ENCODE results near the gene MORN1. TPM values are rescaled to one million over a fixed set of nuclear protein-coding genes. Genes with fewer than 3 reads are reported as not detected.

Gene MORN1
- total and polyA plus RNA-seq, 9 of the 15 experiments (the other 6 are each of a cell fraction or from before 2014, with no cell fraction given) = 0.24 to 9.3 (median 4.2) TPM

- TF ChIP-seq KDM4B (IDR thresholded peaks at IDR 0.05; ENCODE audit: borderline replicate concordance in 2 of 2, low read depth in 1 of 2) = no peak
- TF ChIP-seq XRCC3 (IDR thresholded peaks at IDR 0.05) = no peak
- TF ChIP-seq ZNF76 (CRISPR knock-in tag; IDR thresholded peaks at IDR 0.05; ENCODE audit: borderline replicate concordance) = no peak
- TF ChIP-seq PHB2 (IDR thresholded peaks at IDR 0.05; ENCODE audit: low read depth) = no peak
- TF ChIP-seq MAFG (tag; conservative IDR thresholded peaks at IDR 0.05) = no peak
- TF ChIP-seq HNRNPL (IDR thresholded peaks at IDR 0.05; ENCODE audit: low read depth, low read length) = no peak
- TF ChIP-seq, protein P1, sequence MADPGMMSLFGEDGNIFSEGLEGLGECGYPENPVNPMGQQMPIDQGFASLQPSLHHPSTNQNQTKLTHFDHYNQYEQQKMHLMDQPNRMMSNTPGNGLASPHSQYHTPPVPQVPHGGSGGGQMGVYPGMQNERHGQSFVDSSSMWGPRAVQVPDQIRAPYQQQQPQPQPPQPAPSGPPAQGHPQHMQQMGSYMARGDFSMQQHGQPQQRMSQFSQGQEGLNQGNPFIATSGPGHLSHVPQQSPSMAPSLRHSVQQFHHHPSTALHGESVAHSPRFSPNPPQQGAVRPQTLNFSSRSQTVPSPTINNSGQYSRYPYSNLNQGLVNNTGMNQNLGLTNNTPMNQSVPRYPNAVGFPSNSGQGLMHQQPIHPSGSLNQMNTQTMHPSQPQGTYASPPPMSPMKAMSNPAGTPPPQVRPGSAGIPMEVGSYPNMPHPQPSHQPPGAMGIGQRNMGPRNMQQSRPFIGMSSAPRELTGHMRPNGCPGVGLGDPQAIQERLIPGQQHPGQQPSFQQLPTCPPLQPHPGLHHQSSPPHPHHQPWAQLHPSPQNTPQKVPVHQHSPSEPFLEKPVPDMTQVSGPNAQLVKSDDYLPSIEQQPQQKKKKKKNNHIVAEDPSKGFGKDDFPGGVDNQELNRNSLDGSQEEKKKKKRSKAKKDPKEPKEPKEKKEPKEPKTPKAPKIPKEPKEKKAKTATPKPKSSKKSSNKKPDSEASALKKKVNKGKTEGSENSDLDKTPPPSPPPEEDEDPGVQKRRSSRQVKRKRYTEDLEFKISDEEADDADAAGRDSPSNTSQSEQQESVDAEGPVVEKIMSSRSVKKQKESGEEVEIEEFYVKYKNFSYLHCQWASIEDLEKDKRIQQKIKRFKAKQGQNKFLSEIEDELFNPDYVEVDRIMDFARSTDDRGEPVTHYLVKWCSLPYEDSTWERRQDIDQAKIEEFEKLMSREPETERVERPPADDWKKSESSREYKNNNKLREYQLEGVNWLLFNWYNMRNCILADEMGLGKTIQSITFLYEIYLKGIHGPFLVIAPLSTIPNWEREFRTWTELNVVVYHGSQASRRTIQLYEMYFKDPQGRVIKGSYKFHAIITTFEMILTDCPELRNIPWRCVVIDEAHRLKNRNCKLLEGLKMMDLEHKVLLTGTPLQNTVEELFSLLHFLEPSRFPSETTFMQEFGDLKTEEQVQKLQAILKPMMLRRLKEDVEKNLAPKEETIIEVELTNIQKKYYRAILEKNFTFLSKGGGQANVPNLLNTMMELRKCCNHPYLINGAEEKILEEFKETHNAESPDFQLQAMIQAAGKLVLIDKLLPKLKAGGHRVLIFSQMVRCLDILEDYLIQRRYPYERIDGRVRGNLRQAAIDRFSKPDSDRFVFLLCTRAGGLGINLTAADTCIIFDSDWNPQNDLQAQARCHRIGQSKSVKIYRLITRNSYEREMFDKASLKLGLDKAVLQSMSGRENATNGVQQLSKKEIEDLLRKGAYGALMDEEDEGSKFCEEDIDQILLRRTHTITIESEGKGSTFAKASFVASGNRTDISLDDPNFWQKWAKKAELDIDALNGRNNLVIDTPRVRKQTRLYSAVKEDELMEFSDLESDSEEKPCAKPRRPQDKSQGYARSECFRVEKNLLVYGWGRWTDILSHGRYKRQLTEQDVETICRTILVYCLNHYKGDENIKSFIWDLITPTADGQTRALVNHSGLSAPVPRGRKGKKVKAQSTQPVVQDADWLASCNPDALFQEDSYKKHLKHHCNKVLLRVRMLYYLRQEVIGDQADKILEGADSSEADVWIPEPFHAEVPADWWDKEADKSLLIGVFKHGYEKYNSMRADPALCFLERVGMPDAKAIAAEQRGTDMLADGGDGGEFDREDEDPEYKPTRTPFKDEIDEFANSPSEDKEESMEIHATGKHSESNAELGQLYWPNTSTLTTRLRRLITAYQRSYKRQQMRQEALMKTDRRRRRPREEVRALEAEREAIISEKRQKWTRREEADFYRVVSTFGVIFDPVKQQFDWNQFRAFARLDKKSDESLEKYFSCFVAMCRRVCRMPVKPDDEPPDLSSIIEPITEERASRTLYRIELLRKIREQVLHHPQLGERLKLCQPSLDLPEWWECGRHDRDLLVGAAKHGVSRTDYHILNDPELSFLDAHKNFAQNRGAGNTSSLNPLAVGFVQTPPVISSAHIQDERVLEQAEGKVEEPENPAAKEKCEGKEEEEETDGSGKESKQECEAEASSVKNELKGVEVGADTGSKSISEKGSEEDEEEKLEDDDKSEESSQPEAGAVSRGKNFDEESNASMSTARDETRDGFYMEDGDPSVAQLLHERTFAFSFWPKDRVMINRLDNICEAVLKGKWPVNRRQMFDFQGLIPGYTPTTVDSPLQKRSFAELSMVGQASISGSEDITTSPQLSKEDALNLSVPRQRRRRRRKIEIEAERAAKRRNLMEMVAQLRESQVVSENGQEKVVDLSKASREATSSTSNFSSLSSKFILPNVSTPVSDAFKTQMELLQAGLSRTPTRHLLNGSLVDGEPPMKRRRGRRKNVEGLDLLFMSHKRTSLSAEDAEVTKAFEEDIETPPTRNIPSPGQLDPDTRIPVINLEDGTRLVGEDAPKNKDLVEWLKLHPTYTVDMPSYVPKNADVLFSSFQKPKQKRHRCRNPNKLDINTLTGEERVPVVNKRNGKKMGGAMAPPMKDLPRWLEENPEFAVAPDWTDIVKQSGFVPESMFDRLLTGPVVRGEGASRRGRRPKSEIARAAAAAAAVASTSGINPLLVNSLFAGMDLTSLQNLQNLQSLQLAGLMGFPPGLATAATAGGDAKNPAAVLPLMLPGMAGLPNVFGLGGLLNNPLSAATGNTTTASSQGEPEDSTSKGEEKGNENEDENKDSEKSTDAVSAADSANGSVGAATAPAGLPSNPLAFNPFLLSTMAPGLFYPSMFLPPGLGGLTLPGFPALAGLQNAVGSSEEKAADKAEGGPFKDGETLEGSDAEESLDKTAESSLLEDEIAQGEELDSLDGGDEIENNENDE (IDR thresholded peaks at IDR 0.05; ENCODE audit: low read depth, low read length) = no peak
- 0 out of 2 replicates have a peak, but pooled peaks have one; percentile 35 for TF ChIP-seq MBD2 (IDR thresholded peaks at IDR 0.05; ENCODE audit: borderline replicate concordance, low read depth)
- no peak; the same call in 1 of the 2 replicates for TF ChIP-seq ETV5 (CRISPR knock-in tag; IDR thresholded peaks at IDR 0.05; ENCODE audit: low read depth)
- TF ChIP-seq TCFL5 (CRISPR knock-in tag; conservative IDR thresholded peaks at IDR 0.05) = no peak
- no peak for TF ChIP-seq SAFB2 (IDR thresholded peaks at IDR 0.05; ENCODE audit: borderline replicate concordance, low read depth, low read length, severe bottlenecking)
- TF ChIP-seq MYBL2 (IDR thresholded peaks at IDR 0.05; ENCODE audit: low read depth) = no peak
- TF ChIP-seq MYBL2 (CRISPR knock-in tag; IDR thresholded peaks at IDR 0.05; ENCODE audit: borderline replicate concordance) = no peak
- TF ChIP-seq, protein P2, sequence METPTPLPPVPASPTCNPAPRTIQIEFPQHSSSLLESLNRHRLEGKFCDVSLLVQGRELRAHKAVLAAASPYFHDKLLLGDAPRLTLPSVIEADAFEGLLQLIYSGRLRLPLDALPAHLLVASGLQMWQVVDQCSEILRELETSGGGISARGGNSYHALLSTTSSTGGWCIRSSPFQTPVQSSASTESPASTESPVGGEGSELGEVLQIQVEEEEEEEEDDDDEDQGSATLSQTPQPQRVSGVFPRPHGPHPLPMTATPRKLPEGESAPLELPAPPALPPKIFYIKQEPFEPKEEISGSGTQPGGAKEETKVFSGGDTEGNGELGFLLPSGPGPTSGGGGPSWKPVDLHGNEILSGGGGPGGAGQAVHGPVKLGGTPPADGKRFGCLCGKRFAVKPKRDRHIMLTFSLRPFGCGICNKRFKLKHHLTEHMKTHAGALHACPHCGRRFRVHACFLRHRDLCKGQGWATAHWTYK (CRISPR knock-in tag; IDR thresholded peaks at IDR 0.05) = no peak
These were observed 21.6 kb upstream of the MORN1 start (continued) for GRCh38 chr1:2412773-2413494.

All from K562 (cell line).